GM19328 (cell line): Measurements from ENCODE around the gene AHSP.
"Not testable (repeated sequence)": the region's sequence is repeated elsewhere in the genome, so short reads cannot be mapped to it uniquely, and the experiment has no call there.

Experiments used
- ATAC-seq: cut with Tn5 transposase; IDR thresholded peaks from one replicate; pipeline ENCODE4 v1.9.1; 2021; ENCODE audit warnings: mild to moderate bottlenecking, moderate library complexity; ENCODE audit not compliant: unreplicated experiment

The AHSP gene

DNA sequence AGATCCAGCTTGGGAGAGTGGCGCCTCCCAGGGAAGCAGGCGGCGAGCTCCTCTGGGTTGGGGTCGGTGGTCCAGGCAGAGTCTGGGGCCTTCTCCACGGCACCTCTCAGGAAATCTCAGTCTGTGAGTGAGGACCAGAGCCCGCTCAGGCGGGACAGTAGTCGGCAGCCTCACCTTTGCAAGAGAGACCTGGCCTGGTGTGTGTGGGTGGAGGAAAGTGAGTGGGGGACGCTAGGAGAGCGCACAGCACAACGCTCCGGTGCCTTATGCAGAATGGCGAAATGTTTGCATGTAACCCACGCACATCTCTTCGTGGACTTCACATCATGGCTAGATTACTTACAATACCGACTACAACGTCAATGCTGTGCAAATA, 2.2 kb downstream of the AHSP start:
- ATAC-seq: no peak

DNA sequence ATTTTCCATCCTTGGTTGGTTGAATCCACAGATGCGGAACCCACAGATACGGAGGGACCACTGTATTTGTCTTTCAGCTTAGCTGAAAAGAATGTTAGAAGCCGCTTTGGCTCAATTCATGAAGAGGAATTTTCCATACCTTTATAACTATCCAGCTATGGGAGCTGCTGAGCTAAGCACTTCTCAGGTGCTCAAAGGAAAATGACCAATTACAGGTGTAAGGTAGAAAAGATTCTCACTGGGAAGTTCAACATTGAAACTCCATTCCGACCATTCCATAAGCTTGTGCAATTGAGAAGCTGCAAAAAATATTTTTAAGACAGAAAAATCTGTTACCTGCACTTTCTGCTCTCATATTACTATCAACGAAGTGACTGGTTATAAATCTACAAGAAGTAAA, 2.7 kb downstream of the AHSP start:
- ATAC-seq: no peak

DNA sequence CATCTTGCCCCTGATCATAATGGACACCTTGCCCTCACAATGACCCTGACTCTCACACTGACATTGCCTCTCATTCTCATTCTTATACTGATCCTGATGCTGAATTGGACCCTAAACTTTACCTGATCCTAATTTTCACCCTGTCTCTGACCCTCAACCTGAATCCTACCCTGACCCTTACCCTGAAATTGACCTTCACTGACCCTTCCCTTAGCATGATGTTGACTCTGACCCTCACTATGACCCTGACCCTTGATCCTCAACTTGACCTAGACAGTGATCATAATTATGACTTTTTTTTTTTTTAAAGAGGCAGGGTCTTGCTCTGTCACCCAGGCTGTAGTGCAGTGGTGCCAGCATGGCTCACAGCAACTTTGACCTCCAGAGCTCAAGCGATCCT, 3.4 kb downstream of the AHSP start:
- ATAC-seq: no peak

DNA sequence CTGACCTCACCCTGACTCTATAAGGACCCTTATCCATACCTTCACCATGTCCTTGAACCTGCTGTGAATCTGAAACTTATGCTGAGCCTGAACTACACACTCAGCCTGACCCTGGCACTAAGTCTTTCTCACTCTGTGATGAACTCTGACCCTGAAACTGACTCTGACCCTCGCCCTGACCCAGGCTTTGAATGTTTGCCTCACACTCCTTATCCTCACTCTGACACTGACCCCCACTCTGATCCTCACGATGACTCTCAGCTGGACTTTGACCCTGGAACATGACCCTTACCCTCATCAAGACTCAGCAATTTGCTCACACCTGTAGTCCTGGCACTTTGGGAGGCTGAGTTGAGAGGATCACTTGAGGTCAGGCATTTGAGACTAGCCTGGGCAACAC, 4.4 kb downstream of the AHSP start:
- no peak for ATAC-seq

DNA sequence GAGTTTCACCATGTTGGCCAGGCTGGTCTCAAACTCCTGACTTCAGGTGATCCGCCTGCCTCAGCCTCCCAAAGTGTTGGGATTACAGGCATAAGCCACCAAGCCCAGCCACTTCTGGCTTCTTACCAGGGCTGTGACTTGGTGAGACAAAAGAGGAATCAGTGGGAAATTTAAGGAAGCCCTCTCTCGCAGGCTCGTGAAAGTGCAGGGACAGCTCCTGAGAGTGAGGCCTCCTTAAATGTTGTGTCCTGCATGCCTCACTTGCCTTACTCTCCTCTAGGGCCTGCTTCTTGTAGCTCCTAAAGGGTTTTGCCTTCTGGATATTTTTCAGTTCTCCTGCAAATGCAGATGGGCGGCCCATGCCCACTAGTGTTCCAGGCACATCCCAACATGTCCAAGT, 5.2 kb downstream of the AHSP start:
- ATAC-seq: no peak

DNA sequence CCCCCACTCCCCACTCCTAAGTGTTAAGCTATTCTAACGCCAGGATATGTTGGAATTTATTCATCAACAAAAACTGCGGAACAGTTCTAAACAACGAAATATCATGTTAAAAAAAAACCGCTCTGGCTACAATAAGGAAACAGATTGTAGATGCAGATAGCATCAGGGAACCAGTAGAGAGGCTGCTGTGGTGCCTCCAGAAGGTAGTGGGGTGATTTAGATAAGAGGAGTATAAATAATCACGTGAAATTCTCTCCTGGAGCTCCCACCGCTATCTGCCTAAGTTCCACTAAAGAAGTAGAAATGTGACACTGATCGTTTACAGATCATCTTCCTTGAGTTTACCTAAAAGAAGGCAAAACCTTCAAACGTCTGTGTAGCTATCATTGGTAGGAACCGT, 8.0 kb downstream of the AHSP start:
- ATAC-seq: no peak

DNA sequence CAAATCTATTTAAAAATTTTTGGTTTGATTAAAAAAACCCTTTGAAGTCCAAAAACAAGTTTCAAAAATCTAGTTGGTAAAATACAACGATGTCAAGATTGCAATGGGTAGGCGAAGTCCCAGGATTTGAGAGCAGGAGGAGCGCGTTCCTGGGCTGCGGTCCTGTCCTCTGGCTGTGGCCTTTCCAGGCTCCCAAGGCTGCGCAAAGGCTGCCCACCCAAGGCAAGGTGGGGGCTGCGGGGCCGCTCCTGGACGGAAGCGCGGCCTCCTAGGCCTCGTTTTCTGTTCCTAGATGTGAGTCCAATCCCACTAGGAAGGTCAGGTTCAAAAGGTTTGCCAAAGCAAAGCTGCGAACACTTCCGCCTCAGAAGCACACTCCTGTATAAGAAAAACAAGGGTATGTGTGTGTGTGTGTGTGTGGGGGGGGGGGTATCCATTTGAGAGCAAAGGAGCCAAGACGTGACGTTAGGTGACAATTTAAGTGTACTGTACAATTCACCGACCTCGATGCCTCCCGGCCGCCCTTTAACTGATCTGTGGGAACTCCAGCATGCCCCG, 9.2 kb downstream of the AHSP start:
- ATAC-seq: no peak

DNA sequence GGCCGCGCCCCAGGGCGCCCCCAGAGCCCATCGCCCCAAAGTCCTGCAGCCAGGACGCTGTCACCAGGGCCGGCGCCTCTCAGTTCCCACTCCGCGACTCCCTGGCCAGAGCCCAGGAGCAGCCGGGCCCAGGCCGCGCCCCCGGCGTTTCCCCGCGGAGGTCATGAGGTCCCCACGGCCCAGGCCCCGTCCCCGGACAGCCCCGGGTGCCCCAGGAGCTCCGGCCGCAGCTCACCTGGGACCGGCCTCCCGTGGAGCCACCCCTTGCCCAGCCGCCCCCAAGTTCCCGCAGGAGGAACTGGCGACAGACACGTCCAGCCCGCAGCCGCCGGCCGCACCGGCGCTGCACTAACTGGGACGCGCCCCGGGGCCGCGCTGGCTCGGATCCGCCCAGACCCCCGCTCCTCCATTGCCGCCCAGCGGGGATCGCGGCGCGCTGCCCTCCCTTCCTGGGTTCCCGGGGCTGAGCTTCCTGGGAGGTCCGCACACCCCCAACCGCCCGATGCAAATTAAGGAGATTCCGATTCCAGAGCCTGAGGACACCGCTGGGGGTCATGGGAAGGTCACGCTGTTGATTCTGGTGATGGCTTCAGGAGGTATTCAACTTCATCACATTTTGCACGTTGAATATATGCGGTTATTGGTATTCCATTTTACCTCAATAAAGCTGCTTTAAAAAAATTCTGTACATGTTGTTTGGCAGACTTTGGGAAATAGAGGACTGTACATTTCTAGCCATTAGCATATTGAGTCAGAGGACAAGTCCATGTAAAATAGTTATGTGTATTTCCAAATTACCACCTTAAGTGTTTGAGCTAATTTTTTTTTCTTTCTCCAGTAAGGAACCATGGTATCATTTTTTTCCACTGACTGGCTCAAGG, 9.9 kb downstream of the AHSP start:
- ATAC-seq: no peak

DNA sequence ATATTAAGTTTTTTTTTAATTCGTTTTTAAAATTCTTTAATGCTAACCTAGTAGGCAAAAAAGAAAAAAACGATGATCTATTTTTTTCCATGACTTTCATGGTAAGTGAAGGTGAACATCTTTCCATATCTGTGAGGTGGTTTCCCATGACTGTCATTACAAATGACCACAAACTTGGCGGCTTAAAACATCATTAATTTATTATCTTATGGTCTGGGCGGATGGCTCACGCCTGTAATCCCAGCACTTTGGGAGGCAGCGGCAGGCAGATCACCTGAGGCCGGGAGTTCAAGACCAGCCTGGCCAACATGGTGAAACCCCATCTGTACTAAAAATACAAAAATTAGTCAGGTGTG, 10.5 kb downstream of the AHSP start:
- ATAC-seq: not testable (repeated sequence)

DNA sequence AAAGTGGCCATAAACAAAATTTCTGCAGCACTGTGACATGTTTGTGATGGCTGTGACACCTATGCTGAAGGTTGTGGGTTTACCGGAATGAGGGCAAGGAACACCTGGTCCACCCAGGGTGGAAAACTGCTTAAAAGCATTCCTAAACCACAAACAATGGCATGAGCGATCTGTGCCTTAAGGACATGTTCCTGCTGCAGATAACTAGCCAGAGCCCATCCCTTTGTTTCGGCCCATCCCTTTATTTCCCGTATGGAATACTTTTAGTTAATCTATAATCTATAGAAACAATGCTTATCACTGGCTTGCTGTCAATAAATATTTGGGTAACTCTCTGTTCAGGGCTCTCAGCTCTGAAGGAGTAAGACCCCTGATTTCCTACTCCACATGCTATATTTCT, 12.1 kb downstream of the AHSP start:
- ATAC-seq: not testable (repeated sequence)

DNA sequence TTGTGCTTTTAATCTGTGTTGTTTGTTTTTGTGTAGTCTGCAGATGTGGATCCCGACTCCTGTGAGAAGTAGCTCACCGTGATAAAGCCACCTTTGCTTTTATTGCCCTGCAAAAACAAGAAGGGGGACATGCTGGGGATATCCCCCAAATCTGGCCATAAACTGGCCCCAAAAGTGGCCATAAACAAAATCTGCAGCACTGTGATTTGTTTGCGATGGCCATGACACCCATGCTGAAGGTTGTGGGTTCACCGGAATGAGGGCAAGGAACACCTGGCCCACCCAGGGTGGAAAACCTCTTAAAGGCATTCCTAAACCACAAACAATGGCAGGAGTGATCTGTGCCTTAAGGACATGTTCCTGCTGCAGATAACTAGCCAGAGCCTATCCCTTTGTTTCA, 15.1 kb downstream of the AHSP start:
- no peak for ATAC-seq

DNA sequence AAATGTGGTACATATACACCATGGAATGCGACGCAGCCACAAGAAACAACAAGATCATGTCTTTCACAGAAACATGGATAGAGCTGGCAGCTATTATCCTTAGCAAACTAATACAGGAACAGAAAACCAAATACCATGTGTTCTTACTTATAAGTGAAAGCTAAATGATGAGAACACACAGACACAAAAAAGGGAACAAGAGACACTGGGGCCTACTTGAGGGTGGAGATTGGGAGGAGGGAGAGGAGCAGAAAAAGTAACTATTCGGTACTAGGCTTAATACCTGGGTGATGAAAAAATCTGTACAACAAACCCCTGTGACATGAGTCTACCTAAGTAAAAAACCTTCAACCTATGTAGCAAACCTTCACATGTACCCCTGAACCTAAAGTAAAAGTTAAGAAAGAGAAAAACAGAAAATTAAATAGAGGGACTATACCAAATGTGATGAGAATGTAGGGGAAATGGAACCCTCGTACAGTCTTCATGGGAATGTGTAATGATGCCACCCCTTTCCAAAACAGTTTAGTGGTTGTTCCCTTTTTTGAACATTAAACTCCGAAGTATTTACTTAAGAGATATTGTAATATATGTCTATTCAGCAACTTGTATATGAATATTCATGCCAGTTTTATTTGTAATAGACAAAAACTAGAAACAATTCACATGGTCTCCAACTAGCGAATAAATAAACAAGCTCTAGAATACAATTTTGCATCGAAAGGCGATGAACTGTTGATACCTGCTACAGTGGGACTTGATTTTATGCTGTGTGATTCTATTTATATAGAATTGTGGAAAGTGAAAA, 33.9 kb downstream of the AHSP start:
- ATAC-seq: no peak

DNA sequence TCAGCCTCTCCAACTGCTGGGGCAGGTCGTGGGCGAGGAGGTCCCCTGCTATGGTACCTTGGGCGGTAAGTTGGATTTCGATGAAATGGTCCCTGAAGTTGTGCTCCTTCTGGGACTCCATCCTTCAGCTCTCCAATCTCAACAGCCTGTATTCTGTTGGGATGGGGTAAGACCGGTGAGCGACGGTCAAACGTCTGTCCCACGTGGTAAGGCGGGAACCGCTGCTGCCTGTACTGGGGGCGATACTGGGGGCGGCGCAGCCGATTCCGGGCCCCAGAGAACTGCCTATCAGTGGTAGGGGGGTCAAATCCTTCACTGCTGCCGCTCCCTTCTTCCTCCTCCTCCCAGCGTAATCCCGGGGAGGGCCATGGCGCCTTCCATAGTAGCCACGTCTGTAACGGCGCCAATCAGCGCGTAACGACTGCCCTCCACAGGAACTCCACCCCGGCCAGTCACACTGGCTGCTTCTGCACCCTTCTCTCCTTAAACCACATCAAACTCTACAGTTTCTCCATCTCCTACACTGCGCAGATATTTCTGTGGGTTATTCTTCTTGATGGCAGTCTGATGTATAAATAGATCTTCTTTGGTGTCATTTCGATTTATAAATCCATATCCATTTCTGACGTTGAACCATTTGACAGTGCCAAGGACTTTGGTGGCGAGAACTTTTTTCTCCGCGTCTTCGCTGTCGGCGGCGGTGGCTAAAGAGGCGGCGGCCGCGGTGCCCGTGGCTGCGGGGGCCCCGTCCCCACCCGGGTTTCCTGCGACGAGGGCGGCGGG, 41.1 kb downstream of the AHSP start:
- no peak for ATAC-seq

DNA sequence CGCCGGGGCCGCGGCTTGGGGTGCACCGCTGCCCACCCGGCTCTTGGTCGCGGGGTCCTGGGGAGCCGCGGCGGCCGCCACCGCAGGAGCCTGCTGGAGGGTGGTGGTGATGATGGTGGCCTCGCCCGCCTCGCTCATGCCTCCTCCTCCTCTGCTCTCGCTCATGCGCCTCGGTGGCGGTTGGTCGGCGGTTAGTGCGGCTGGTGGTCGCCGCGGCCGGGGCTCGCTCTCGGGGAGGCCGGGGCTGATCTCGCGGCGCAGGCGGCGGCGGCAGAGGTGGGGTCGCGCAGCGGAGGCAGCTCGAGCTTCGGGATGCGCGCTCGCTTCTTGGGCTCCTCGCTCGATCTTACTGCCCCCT, 41.6 kb downstream of the AHSP start:
- ATAC-seq: no peak

DNA sequence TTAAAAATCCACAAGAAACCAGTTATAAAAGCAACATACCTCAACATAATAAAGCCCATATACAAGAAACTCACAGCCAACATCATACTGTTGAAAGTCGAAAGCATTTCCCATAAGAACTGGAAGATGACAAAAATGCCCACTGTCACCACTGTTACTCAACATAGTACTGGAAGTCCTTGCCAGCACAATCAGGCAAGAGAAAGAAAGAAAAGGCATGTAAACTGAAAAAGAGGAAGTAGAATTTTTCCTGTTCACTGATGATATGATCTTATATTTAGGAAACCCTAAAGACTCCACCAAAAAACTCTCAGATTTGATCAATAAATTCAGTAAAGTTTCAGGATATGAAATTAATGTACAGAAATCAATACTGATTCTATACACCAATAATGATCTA, 45.1 kb downstream of the AHSP start:
- no peak for ATAC-seq

DNA sequence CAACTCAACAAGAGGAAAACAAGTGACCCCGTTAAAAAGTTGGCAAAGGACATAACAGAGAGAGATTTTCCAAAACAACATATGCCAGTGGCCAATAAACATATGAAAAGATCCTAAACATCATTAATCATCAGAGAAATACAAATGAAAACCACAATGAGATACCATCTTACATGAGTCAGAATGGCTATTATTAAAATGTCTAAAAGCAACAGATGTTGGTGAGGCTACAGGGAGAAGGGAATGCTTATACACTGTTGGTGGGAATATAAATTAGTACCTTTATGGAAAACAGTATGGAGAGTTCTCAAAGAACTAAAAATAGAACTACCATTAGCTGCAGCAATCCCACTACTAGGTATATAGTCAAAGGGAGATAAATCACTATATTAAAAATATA, 46.5 kb downstream of the AHSP start:
- not testable (repeated sequence) for ATAC-seq

DNA sequence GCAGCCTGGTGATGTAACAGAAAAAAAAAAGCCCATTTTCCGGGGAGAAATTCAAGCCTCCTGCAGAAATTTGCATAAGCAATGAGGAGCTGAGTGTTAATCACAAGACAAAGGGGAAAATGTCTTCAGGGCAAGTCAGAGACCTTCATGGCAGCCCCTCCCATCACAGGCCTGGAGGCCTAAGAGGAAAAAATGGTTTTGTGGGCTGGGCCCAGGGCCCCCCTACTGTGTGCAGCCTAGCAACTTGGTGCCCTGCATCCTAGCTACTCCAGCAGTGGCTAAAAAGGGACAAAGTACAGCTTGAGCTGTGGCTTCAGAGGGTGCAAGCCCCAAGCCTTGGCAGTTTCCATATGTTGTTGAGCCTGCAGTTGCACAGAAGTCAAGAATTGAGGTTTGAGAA, 49.7 kb downstream of the AHSP start:
- no peak for ATAC-seq
